ENCODE measurements around the gene MBD3. TPM values are rescaled to one million over a fixed set of nuclear protein-coding genes. Genes with fewer than 3 reads are reported as not detected.

The MBD3 gene
- total RNA-seq, 1 experiment from 2014 or later = 158 TPM

GRCh38 chr19:1571358-1571757 lies 21.3 kb downstream of the MBD3 start:
- no peak for DNase-seq (ENCODE audit: low spot score)

GRCh38 chr19:1570836-1571235 lies 21.8 kb downstream of the MBD3 start:
- no peak for DNase-seq (ENCODE audit: low spot score)

GRCh38 chr19:1569997-1570396 lies 22.7 kb downstream of the MBD3 start:
- DNase-seq (ENCODE audit: low spot score) = no peak

- peak; percentile 36 for DNase-seq (ENCODE audit: low spot score)
These were observed 24.2 kb downstream of the MBD3 start, which contains the start of gene MEX3D for GRCh38 chr19:1568320-1569019. Gene MEX3D, minus strand, starts transcription at chr19:1568325. Its CDS starts 267 bp downstream, at chr19:1568058.

- DNase-seq (ENCODE audit: low spot score) = no peak
These were observed 24.8 kb downstream of the MBD3 start for GRCh38 chr19:1567848-1568227.

GRCh38 chr19:1567116-1567847 lies 25.4 kb downstream of the MBD3 start:
- no peak for DNase-seq (ENCODE audit: low spot score)

GRCh38 chr19:1566392-1567115 lies 26.1 kb downstream of the MBD3 start:
- peak; percentile 82 for DNase-seq (ENCODE audit: low spot score)

GRCh38 chr19:1563251-1563650 lies 29.4 kb downstream of the MBD3 start:
- DNase-seq (ENCODE audit: low spot score) = no peak

- no peak for DNase-seq (ENCODE audit: low spot score)
These were observed 31.3 kb downstream of the MBD3 start for GRCh38 chr19:1561236-1561842.

GRCh38 chr19:1560286-1560882 lies 32.3 kb downstream of the MBD3 start:
- no peak for DNase-seq (ENCODE audit: low spot score)

GRCh38 chr19:1558552-1558951 lies 34.1 kb downstream of the MBD3 start:
- DNase-seq (ENCODE audit: low spot score) = no peak

GRCh38 chr19:1556390-1557070 lies 36.1 kb downstream of the MBD3 start:
- no peak for DNase-seq (ENCODE audit: low spot score)

- no peak for DNase-seq (ENCODE audit: low spot score)
These were observed 36.9 kb downstream of the MBD3 start for GRCh38 chr19:1555487-1556389.

GRCh38 chr19:1554968-1555367 lies 37.7 kb downstream of the MBD3 start:
- no peak for DNase-seq (ENCODE audit: low spot score)

GRCh38 chr19:1553415-1553814 lies 39.2 kb downstream of the MBD3 start:
- DNase-seq (ENCODE audit: low spot score) = no peak

- no peak for DNase-seq (ENCODE audit: low spot score)
These were observed 41.3 kb downstream of the MBD3 start for GRCh38 chr19:1551068-1552040.

- DNase-seq (ENCODE audit: low spot score) = no peak
These were observed 43.2 kb downstream of the MBD3 start for GRCh38 chr19:1549332-1549945.

- no peak for DNase-seq (ENCODE audit: low spot score)
These were observed 52.2 kb downstream of the MBD3 start for GRCh38 chr19:1540365-1540925.
